H1 (cell line): ENCODE data around the gene PRPS1. TPM values are rescaled to one million over a fixed set of nuclear protein-coding genes. Genes with fewer than 3 reads are reported as not detected.

Experiments used
- CTCF ChIA-PET: fragments of 300-600 bp; sonication (Branson Sonifier 250); formaldehyde crosslinking; loops from one replicate; lab custom pipeline; 2021; ENCODE audit not compliant: partially characterized antibody; lab: Charles Lee
- POLR2A ChIA-PET: fragments of 300-600 bp; sonication (Branson Sonifier 250); formaldehyde crosslinking; loops from one replicate; lab custom pipeline; 2021; ENCODE audit warnings: inconsistent platforms; ENCODE audit not compliant: partially characterized antibody; lab: Charles Lee
- DNase-seq, 2 experiments: peaks; one replicate each; pipeline versions ENCODE4 v3.0.0 to v3.0.0-alpha.2; 2010 to 2022; ENCODE audit warnings: low spot score in 2 of 2, low read depth in 1 of 2, mixed read lengths in 1 of 2
- FAIRE-seq: peaks from 2 replicates; lab custom pipeline; 2011; peaks lifted over from hg19 to GRCh38; lab: Jason Lieb, UNC
- H2AFZ ChIP-seq: 2 replicates; pipeline ENCODE4 v1.8.1; 2012; ENCODE audit warnings: low read length, inconsistent platforms
- H2AK5ac ChIP-seq: 2 replicates; pipeline ENCODE4 v1.6.1; 2013; ENCODE audit warnings: low read depth, low read length
- H2BK120ac ChIP-seq: replicated peaks from 2 replicates; pipeline ENCODE3; 2013; ENCODE audit warnings: low read depth, low read length, inconsistent platforms
- H2BK12ac ChIP-seq: 2 replicates; pipeline ENCODE4 v1.6.1; 2013; ENCODE audit warnings: low read depth, low read length
- H2BK15ac ChIP-seq: 2 replicates; pipeline ENCODE4 v1.6.1; 2013; ENCODE audit warnings: low read length
- H2BK20ac ChIP-seq: 2 replicates; pipeline ENCODE4 v1.6.1; 2013; ENCODE audit warnings: low read length
- H2BK5ac ChIP-seq: 2 replicates; pipeline ENCODE4 v1.6.1; 2013; ENCODE audit warnings: low read depth, low read length
- H3K14ac ChIP-seq: 2 replicates; pipeline ENCODE4 v1.6.1; 2013; ENCODE audit warnings: inconsistent platforms; ENCODE audit not compliant: insufficient read length
- H3K18ac ChIP-seq: 2 replicates; pipeline ENCODE4 v1.6.1; 2013; ENCODE audit warnings: low read length; ENCODE audit errors: extremely low read depth
- H3K23ac ChIP-seq: 2 replicates; pipeline ENCODE4 v1.6.1; 2013; ENCODE audit warnings: inconsistent platforms; ENCODE audit not compliant: insufficient read length
- H3K23me2 ChIP-seq: 2 replicates; pipeline ENCODE4 v1.6.1; 2013; ENCODE audit warnings: low read depth, low read length
- H3K27ac ChIP-seq: 2 replicates; pipeline ENCODE4 v1.6.1; 2011; ENCODE audit warnings: low read depth, low read length, inconsistent platforms
- H3K27me3 ChIP-seq, 4 experiments: replicated peaks in 1 of 4; 1 replicate in 1 of 4; 2 replicates in 3 of 4; pipeline versions ENCODE4 v1.6.1 to v1.8.1; 2011 to 2013; ENCODE audit warnings: low read length in 3 of 4, mild to moderate bottlenecking in 3 of 4, inconsistent platforms in 2 of 4, mixed read lengths in 2 of 4, moderate library complexity in 1 of 4; ENCODE audit not compliant: control insufficient read depth in 3 of 4, insufficient read depth in 3 of 4; ENCODE audit errors: extremely low read depth in 1 of 4
- H3K36me3 ChIP-seq, 4 experiments: 2 replicates each; pipeline versions ENCODE4 v1.6.1 to v1.8.1; 2011 to 2013; ENCODE audit warnings: mild to moderate bottlenecking in 4 of 4, low read length in 3 of 4, moderate library complexity in 2 of 4, control low read depth in 1 of 4, inconsistent platforms in 1 of 4; ENCODE audit not compliant: insufficient read depth in 4 of 4, control insufficient read depth in 2 of 4
- H3K4ac ChIP-seq: replicated peaks from 2 replicates; pipeline ENCODE3; 2013; ENCODE audit warnings: low read length, low read depth, mixed read lengths, inconsistent platforms; ENCODE audit not compliant: insufficient read length
- H3K4me1 ChIP-seq, 4 experiments: replicated peaks in 1 of 4; 1 replicate in 1 of 4; 2 replicates in 3 of 4; pipeline versions ENCODE4 v1.6.1 to v1.8.1; 2011 to 2013; ENCODE audit warnings: low read length in 3 of 4, inconsistent platforms in 2 of 4, mixed read lengths in 1 of 4; ENCODE audit not compliant: insufficient read depth in 4 of 4, control insufficient read depth in 3 of 4
- H3K4me2 ChIP-seq, 2 experiments: 2 replicates each; pipeline versions ENCODE4 v1.6.1 to v1.8.1; 2011 to 2013; ENCODE audit warnings: low read depth in 2 of 2, low read length in 2 of 2, control low read depth in 1 of 2, inconsistent platforms in 1 of 2, mild to moderate bottlenecking in 1 of 2; ENCODE audit not compliant: insufficient read depth in 1 of 2
- H3K4me3 ChIP-seq, 4 experiments: fragments of 200-600, 300-600 bp in 1 of 4; sonication (generic), shearing (Covaris generic), sonication (Bioruptor Twin) in 1 of 4; 2 replicates each; pipeline versions ENCODE4 v1.5.1 to v1.8.1; 2011 to 2016; ENCODE audit warnings: low read length in 4 of 4, low read depth in 3 of 4, control low read depth in 2 of 4, inconsistent platforms in 2 of 4, mild to moderate bottlenecking in 2 of 4, mixed read lengths in 1 of 4, moderate library complexity in 1 of 4; ENCODE audit not compliant: insufficient read depth in 2 of 4; ENCODE audit errors: extremely low read depth in 1 of 4
- H3K56ac ChIP-seq: replicated peaks from 2 replicates; pipeline ENCODE3; 2013; ENCODE audit warnings: low read depth, mild to moderate bottlenecking, mixed read lengths, low read length, inconsistent platforms; ENCODE audit not compliant: insufficient read length
- H3K79me1 ChIP-seq: 2 replicates; pipeline ENCODE4 v1.6.1; 2013; ENCODE audit warnings: low read depth, low read length, control low read depth
- H3K79me2 ChIP-seq, 2 experiments: 2 replicates each; pipeline versions ENCODE4 v1.6.1 to v1.8.1; 2012 to 2013; ENCODE audit warnings: low read length in 2 of 2, mild to moderate bottlenecking in 2 of 2, inconsistent platforms in 1 of 2; ENCODE audit not compliant: insufficient read depth in 2 of 2, control insufficient read depth in 1 of 2
- H3K9ac ChIP-seq, 4 experiments: replicated peaks in 1 of 4; 1 replicate in 1 of 4; 2 replicates in 3 of 4; pipeline versions ENCODE4 v1.6.1 to v1.8.1; 2011 to 2013; ENCODE audit warnings: low read depth in 3 of 4, low read length in 3 of 4, control low read depth in 2 of 4, mild to moderate bottlenecking in 2 of 4, moderate library complexity in 2 of 4, inconsistent platforms in 1 of 4; ENCODE audit errors: extremely low read depth in 1 of 4
- H3K9me3 ChIP-seq, 2 experiments: 2 replicates each; pipeline versions ENCODE4 v1.6.1 to v1.8.1; 2012 to 2013; ENCODE audit warnings: mild to moderate bottlenecking in 2 of 2, moderate library complexity in 2 of 2, control low read depth in 1 of 2, inconsistent platforms in 1 of 2, low read depth in 1 of 2, low read length in 1 of 2, mixed read lengths in 1 of 2; ENCODE audit not compliant: insufficient read depth in 2 of 2
- H4K20me1 ChIP-seq, 2 experiments: replicated peaks in 1 of 2; 2 replicates each; pipeline versions ENCODE3 to v1.8.1; 2011 to 2013; ENCODE audit warnings: inconsistent platforms in 2 of 2, low read length in 2 of 2, mild to moderate bottlenecking in 1 of 2; ENCODE audit not compliant: insufficient read depth in 2 of 2, control insufficient read depth in 1 of 2
- H4K5ac ChIP-seq: 2 replicates; pipeline ENCODE4 v1.6.1; 2013; ENCODE audit warnings: low read length, low read depth, mixed read lengths, inconsistent platforms; ENCODE audit not compliant: insufficient read length
- H4K8ac ChIP-seq: 2 replicates; pipeline ENCODE4 v1.8.0; 2013; ENCODE audit warnings: mild to moderate bottlenecking, moderate library complexity, low read length, inconsistent platforms; ENCODE audit not compliant: insufficient read depth; ENCODE audit errors: extremely low read depth
- H4K91ac ChIP-seq: replicated peaks from 2 replicates; pipeline ENCODE3; 2013; ENCODE audit warnings: low read length, mixed read lengths, inconsistent platforms; ENCODE audit not compliant: insufficient read length
- E2F6 ChIP-seq: IDR thresholded peaks from 2 replicates; pipeline ENCODE4 v1.6.1; 2012; ENCODE audit warnings: inconsistent platforms
- NRF1 ChIP-seq: IDR thresholded peaks from 2 replicates; pipeline ENCODE4 v1.6.1; 2011; ENCODE audit warnings: mild to moderate bottlenecking, low read depth, low read length, improper control_type of control experiment
- POLR2AphosphoS5 ChIP-seq: IDR thresholded peaks from 2 replicates; pipeline ENCODE4 v1.6.1; 2011; ENCODE audit warnings: low read depth, low read length
- SAP30 ChIP-seq: fragments of 300-600 bp; sonication (generic); IDR thresholded peaks from 2 replicates; pipeline ENCODE4 v1.7.1; 2012; ENCODE audit warnings: low read length, moderate library complexity, mild to moderate bottlenecking, inconsistent platforms; ENCODE audit not compliant: insufficient read depth, insufficient replicate concordance
- SP1 ChIP-seq: IDR thresholded peaks from 2 replicates; pipeline ENCODE4 v1.6.1; 2011; ENCODE audit warnings: low read depth, low read length
- TBP ChIP-seq: IDR thresholded peaks from 2 replicates; pipeline ENCODE4 v1.6.1; 2011; ENCODE audit warnings: low read depth, low read length, improper control_type of control experiment
- WGBS, 2 experiments: shearing (Covaris generic) in 1 of 2; methylation state at CpG; one replicate each; pipeline versions ENCODE4 v1.1.6 to v1.1.7; 2013 to 2015; ENCODE audit warnings: low lambda C conversion rate in 2 of 2, mixed read lengths in 2 of 2, inconsistent platforms in 1 of 2, low coverage in 1 of 2, missing lambda C conversion rate in 1 of 2; ENCODE audit not compliant: insufficient replicate concordance in 2 of 2, insufficient coverage in 1 of 2, insufficient read length in 1 of 2; ENCODE audit errors: extremely low coverage in 1 of 2, missing lambda C conversion rate in 1 of 2; 5-methylcytosine and 5-hydroxymethylcytosine counted together
- polyA plus RNA-seq, 7 experiments: library from polyadenylated mRNA; depleted of rRNA in 3 of 7; stranded (reverse) in 5 of 7; unstranded in 2 of 7; fragments of >200 nt in 5 of 7; fragments of 200-250 nt in 2 of 7; gene quantifications; 1 replicate in 5 of 7; 2 replicates in 1 of 7; 4 replicates in 1 of 7; pipeline versions ENCODE4 v1.2.1 to v1.2.3, GENCODE V29; 2011 to 2013; ENCODE audit warnings: missing spikeins in 2 of 7, mixed read lengths in 2 of 7
- total RNA-seq: library from RNA; stranded (reverse); fragmentation: NEBNext Ultra II Directional; extraction: Animal tissue kit (Norgen Biotek cat#: 25700); gene quantifications from 2 replicates; pipeline ENCODE4 v1.2.1, GENCODE V29; 2021

The PRPS1 gene
- total and polyA plus RNA-seq, 2 of the 8 experiments (the other 6 are each of a cell fraction or from before 2014, with no cell fraction given), result 90.1 to 110 TPM

GRCh38 chrX:107646735-107647134, 18.4 kb downstream of the PRPS1 start:
- no peak overlapping the region for H3K18ac ChIP-seq
- no peak overlapping the region for H2BK5ac ChIP-seq
- no peaks in the 10 kb centered on the region; a peak in 1 of 4 replicates for H3K79me2 ChIP-seq
- CTCF ChIA-PET, result interaction anchor here (1.2 kb wide), 1 partner anchor 23 kb away, joined by 4 read pairs; no protein-coding TSS in a partner anchor
- H3K4me2 ChIP-seq, result no peak overlapping the region
- H3K23ac ChIP-seq, result no peak overlapping the region
- no peak for DNase-seq
- H2AFZ ChIP-seq, result no peak overlapping the region
- peaks cover 0 to 4% of the 10 kb centered on the region in 2 experiments for H4K20me1 ChIP-seq
- no peak overlapping the region for H3K4me3 ChIP-seq
- H2BK12ac ChIP-seq, result no peak overlapping the region
- no peak overlapping the region for H3K14ac ChIP-seq
- no peak overlapping the region for H2AK5ac ChIP-seq
- no peak for TF ChIP-seq NRF1
- TF ChIP-seq SP1, result no peak
- no peak for TF ChIP-seq POLR2AphosphoS5
- TF ChIP-seq SAP30, result no peak
- no peak for TF ChIP-seq TBP
- TF ChIP-seq E2F6, result no peak
- H2BK20ac ChIP-seq, result no peak overlapping the region
- no peak overlapping the region for H3K4ac ChIP-seq
- POLR2A ChIA-PET, result no interaction called here
- no peak overlapping the region for H4K91ac ChIP-seq
- WGBS, 2 experiments, result 100% methylated on average over 2 of the region's 2 CpGs; no CpG with 5 or more reads in 1 of the 2 experiments
- H3K9me3 ChIP-seq, result no peaks in the 10 kb centered on the region
- H3K9ac ChIP-seq, result no peak overlapping the region
- FAIRE-seq, result no peak
- H3K23me2 ChIP-seq, result no peaks in the 10 kb centered on the region
- no peaks in the 10 kb centered on the region for H3K4me1 ChIP-seq
- H4K5ac ChIP-seq, result no peak overlapping the region
- H2BK120ac ChIP-seq, result no peak overlapping the region
- H4K8ac ChIP-seq, result no peak overlapping the region
- H3K56ac ChIP-seq, result no peak overlapping the region
- peaks cover 5 to 49% (median 19%) of the 10 kb centered on the region in 4 experiments; a peak in 7 of 8 replicates for H3K36me3 ChIP-seq
- no peaks in the 10 kb centered on the region for H3K27me3 ChIP-seq
- no peak overlapping the region for H3K27ac ChIP-seq
- H3K79me1 ChIP-seq, result no peaks in the 10 kb centered on the region
- no peak overlapping the region for H2BK15ac ChIP-seq
